Central memory CD8-positive, alpha-beta T cell (primary cell): ENCODE data around the gene TRIM65.
"Not testable (repeated sequence)": the region's sequence is repeated elsewhere in the genome, so short reads cannot be mapped to it uniquely, and the experiment has no call there.

ENCODE experiments used
- ATAC-seq: fragments of 150-1000 bp; cut with Tn5 transposase; replicated peaks from 2 replicates; pipeline ENCODE4 v1.10.0; 2022; ENCODE audit warnings: mild to moderate bottlenecking, moderate FRiP score, moderate number of reproducible peaks; ENCODE audit not compliant: poor library complexity, severe bottlenecking; ENCODE audit errors: extremely low read depth
- DNase-seq, 2 donors: peaks; one replicate each; pipeline ENCODE4 v3.0.0; 2021; ENCODE audit warnings: low spot score in 2 of 2
- H3K27ac Mint-ChIP-seq: one replicate; pipeline ENCODE4 v1.8.0; 2022; ENCODE audit warnings: low read depth, mild to moderate bottlenecking, moderate library complexity, mixed read lengths
- H3K27me3 Mint-ChIP-seq: one replicate; pipeline ENCODE4 v1.8.0; 2022; ENCODE audit warnings: mixed read lengths
- H3K36me3 Mint-ChIP-seq: one replicate; pipeline ENCODE4 v1.8.0; 2022; ENCODE audit warnings: mild to moderate bottlenecking, moderate library complexity, mixed read lengths; ENCODE audit not compliant: insufficient read depth
- H3K4me1 Mint-ChIP-seq: one replicate; pipeline ENCODE4 v1.8.0; 2022; ENCODE audit warnings: mixed read lengths
- H3K4me3 Mint-ChIP-seq: one replicate; pipeline ENCODE4 v1.8.0; 2022; ENCODE audit warnings: mild to moderate bottlenecking, moderate library complexity, mixed read lengths
- H3K9me3 Mint-ChIP-seq: one replicate; pipeline ENCODE4 v1.8.0; 2022; ENCODE audit warnings: mixed read lengths

The TRIM65 gene

DNA sequence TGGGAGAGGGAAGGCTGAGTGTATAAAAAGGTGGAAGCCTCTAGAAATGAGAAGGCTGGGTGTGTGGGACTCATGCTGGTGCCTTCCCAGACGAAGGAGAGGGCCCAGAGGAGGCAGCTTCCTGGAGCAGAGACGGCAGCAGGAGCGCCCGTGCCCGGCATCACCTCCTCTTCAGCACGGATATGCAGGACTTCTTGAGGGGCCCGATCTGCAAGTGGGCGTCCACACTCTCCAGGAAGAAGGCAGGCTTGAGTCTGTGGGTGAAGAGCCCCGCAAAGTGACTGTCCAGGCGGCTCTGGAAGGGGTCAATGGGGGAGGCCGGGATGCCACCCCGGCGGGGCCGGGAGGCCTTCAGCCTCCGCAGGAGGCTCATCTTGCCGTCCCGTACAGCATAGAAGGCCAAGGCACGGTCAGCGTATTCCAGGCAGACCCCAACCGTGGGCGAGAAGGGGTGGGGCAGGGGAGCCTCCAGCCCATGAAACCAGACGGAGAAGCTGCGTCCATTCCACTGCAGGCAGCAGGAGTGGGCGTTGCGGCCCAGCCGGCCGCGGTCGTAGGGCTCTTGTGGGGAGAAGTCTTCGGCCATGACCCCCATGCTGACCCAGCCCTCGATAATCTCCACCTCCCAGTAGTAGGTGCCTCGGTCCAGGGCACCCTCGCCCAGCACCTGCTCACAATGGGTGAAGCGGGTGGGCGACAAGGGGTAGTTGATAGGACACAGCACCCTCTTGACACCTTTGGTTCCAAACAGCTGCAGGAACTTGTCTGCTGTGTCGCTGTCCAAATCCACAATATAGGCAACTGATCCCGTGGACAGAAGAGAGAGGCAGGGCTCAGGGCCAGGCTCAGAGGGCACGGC is 22.2 kb downstream of the TRIM65 start:
- Mint-ChIP-seq H3K4me1 (peaks cover 24% of the 10 kb centered on the region), H3K27me3 (no peaks in the 10 kb centered on the region), H3K9me3 (no peaks in the 10 kb centered on the region), H3K27ac (no peak overlapping the region), H3K4me3 (no peak overlapping the region), H3K36me3 (peaks cover 3% of the 10 kb centered on the region)
- no peak for DNase-seq
- ATAC-seq: no peak

DNA sequence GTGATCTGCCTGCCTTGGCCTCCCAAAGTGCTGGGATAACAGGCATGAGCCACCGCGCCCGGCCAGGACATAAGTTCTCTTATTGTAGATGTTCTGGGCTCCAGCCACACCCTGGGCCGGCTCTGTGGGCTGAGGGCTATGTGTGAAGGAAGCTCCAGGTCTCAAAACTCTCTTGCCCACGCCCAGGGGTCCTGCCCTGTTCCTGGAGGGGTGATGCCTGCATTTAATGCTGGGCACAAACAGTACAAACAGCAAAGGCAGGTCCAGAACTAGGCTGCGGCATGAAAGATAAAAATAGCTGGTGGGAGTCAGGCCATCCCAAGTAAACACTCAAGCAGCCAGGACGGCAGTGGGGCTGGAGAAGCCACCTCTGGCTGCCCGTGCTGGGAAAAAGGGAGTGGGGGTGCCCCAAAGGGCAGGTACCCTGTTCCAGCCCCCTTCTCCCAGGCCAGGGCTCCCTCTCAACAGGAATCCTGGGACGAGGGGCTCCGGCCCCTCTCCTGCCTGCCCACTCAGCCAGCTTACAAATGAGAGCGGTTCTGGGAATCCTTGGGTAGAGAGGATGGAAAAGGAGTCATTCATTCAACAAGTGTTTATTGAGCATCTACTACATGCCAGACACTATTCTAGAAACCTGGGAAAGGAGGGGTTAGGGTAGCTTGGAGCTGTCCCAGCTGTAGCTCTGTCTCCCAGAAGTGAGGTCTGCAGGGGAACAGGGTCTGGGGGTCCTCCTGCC is 23.0 kb downstream of the TRIM65 start:
- H3K27ac Mint-ChIP-seq: no peak overlapping the region
- no peak for ATAC-seq
- H3K27me3 Mint-ChIP-seq: no peaks in the 10 kb centered on the region

DNA sequence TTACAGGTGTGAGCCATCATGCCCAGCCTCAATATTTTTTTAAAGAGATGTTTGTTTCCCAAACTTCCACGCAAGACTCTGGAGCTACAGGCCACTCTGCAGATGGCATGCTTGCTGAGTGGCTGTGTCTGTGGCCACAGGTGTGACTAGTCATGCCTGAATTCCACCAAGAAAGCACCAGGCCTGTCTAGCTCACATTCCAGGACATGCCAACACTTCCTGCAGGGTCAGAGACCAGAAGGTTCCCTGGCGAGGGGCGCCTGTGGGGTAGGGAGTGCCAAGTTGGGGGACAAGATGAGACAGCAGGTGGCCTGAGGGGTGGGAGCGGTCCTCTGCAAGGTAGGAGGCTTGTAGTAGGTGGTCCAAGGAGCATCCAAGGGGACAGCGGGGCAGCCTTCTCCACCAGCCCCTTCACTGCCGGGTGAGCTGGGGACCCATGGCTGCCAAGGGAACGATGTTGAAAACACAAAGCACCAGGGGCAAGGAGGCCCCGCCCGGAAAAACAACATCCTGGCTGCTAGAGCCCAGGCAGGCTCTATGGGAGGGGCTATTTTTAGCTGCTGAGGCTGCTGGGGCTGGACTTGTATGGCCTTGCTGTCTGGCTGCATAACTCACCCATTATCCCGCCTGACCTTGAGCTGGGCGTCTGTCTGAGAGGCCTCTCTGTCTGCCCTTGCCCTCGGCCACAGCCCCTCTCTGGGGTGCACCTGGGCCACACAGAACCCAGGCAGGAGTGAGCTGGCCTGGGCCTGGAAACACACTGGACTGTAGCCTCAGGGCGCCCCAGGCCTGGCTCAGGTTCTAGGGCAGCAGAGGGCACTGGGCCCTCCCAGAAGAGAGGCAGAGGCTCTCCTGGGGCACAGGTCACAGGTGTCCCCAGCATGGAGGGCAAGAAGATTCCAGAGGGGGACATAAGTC is 24.1 kb downstream of the TRIM65 start:
- peak overlapping the region; percentile 64 for H3K27ac Mint-ChIP-seq
- peaks cover 21% of the 10 kb centered on the region for H3K4me1 Mint-ChIP-seq
- no peak overlapping the region for H3K4me3 Mint-ChIP-seq
- H3K27me3 Mint-ChIP-seq: no peaks in the 10 kb centered on the region
- H3K9me3 Mint-ChIP-seq: no peaks in the 10 kb centered on the region
- ATAC-seq (peak; percentile 53), DNase-seq (peak; percentile 35 to 49)
- H3K36me3 Mint-ChIP-seq: peaks cover 2% of the 10 kb centered on the region

More for the DNA sequence above, 23.0 kb downstream of the TRIM65 start:
- H3K4me3 Mint-ChIP-seq: no peak overlapping the region
- no peak for DNase-seq
- peaks cover 24% of the 10 kb centered on the region for H3K4me1 Mint-ChIP-seq
- no peaks in the 10 kb centered on the region for H3K9me3 Mint-ChIP-seq
- H3K36me3 Mint-ChIP-seq: peaks cover 3% of the 10 kb centered on the region

DNA sequence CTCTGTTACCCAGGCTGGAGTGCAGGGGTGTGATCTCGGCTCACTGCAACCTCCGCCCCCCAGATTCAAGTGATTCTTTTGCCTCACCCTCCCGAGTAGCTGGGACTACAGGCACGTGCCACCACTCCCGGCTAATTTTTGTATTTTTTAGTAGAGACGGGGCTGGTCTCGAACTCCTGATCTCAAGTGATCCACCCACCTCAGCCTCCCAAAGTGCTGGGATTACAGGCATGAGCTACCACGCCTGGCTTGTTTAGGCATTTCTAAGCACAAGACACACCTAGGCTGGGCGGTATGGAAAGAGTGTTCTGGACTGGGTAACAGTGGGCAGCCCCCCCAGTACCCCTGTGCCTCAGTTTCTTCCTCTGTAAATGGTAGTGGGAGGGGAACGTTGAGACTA is 26.5 kb downstream of the TRIM65 start:
- H3K4me1 Mint-ChIP-seq: peaks cover 10% of the 10 kb centered on the region
- not testable (repeated sequence) for H3K4me3 Mint-ChIP-seq, DNase-seq, H3K27ac Mint-ChIP-seq, ATAC-seq, H3K27me3 Mint-ChIP-seq, H3K36me3 Mint-ChIP-seq, H3K9me3 Mint-ChIP-seq

DNA sequence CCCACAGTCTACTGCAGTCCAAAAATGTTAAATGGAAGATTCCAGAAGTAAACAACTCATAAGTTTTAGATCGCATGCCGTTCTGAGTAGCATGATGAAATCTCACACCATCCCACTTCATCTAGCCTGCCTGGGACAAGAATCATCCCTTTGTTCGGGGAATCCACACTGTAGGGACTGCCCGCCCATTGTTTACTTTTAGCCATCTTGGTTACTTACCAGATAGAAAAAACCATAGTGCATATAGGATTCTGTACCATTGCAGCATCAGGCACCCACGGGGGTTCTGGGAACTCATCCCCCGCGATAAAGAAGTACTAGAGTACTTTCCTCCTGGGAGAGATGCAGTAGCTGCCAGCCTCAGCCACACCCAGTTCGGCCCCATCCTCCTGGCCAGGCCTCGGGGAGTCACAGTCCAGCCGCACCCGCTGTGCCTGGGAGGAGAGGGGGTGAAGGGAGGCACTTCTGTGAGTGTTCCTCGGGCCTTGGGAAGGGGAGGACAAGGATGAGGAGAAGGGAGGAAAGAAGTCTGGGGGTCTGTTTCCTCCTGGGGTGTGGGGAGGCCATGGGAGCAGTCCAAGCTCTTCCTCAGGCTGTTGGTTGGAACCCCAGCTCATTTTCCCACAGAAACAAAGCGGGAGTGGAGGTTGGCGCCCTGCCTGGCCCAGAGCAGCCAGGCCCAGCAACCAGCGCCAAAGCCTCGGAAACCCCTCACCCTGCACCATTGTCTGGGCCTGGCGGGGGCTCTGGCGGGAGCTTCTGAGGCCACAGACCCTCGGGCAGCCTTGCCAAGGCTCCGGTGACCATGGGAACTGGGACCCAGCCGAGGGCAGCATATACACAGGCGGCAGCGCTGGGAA is 27.2 kb downstream of the TRIM65 start:
- Mint-ChIP-seq H3K27me3 (no peaks in the 10 kb centered on the region), H3K9me3 (no peaks in the 10 kb centered on the region), H3K4me3 (no peak overlapping the region), H3K27ac (no peak overlapping the region), H3K4me1 (peaks cover 17% of the 10 kb centered on the region), H3K36me3 (peaks cover 2% of the 10 kb centered on the region)
- DNase-seq (no peak), ATAC-seq (no peak)

DNA sequence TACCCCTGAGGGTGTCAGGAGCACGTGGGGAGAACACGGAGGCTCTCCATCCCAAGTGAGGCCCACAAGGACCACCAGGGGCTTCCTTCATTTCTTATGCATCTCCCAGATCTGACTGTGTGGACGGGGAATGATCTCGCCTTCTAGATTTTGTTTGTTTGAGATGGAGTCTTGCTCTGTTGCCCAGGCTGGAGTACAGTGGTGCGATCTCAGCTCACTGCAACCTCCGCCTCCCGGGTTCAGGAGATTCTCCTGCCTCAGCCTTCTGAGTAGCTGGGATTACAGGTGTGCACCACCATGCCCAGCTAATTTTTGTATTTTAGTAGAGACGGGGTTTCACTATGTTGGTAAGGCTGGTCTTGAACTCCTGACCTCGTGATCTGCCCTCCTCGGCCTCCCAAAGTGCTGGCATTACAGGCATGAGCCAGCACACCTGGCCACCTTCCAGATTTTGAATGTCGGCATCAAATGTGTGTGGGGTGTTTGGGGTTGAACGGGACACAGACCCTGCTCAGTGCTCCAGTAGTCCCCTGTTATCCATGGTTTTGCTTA is 27.9 kb downstream of the TRIM65 start:
- H3K9me3 Mint-ChIP-seq, H3K27me3 Mint-ChIP-seq, H3K36me3 Mint-ChIP-seq, H3K4me3 Mint-ChIP-seq, ATAC-seq, DNase-seq, H3K27ac Mint-ChIP-seq: not testable (repeated sequence)
- peaks cover 23% of the 10 kb centered on the region for H3K4me1 Mint-ChIP-seq

DNA sequence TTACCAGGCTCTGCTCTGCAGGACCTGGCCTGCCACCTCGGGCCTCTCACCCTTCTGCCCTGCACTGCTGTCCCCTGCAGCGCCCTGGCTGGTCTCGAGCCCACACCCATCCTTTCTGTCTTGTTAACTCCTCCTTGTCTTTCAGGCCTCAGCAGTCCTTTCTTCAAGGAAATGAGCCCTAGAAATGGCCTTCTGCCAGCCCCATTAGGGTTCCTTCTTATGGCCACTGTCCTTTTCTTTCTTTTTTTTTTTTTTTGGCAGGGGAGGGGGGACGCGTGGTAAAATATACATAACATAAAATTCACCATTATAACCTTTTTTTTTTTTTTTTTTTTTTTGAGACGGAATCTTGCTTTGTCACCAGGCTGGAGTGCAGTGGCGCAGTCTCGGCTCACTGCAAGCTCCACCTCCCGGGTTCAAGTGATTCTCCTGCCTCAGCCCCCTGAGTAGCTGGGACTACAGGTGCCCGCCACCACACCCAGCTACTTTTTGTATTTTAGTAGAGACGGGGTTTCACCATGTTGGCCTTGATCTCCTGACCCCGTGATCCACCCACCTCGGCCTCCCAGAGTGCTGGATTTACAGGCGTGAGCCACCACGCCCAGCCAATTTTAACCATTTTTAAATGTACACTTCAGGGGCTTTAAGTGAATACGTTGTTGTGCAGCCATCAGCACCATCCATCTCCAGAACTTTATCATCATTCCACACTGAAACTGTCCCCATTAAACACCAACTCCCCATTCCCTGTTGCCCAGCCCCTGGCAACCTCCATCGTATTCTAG is 31.2 kb downstream of the TRIM65 start:
- not testable (repeated sequence) for DNase-seq, H3K9me3 Mint-ChIP-seq, H3K27me3 Mint-ChIP-seq, ATAC-seq, H3K36me3 Mint-ChIP-seq
- Mint-ChIP-seq H3K4me3 (peak overlapping the region; percentile 66), H3K27ac (peak overlapping the region; percentile 83), H3K4me1 (peaks cover 23% of the 10 kb centered on the region)

DNA sequence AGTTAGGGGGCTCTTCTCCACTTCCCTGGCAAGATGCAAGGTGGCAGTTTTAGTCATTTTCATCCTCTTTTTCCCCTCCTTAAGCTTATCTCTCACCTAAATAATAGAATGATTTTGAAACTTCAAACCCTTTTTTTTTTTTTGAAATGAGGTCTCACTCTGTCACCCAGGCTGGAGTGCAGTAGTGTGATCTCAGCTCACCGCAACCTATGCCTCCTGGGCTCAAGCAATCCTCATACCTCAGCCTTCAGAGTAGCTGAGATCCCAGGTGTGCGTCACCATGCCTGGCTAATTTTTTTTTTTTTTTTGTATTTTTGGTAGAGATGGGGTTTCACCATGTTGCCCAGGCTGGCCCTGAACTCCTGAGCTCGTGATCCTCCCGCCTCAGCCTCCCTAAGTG is 31.9 kb downstream of the TRIM65 start:
- peak overlapping the region; percentile 66 for H3K4me3 Mint-ChIP-seq
- H3K27ac Mint-ChIP-seq: peak overlapping the region; percentile 83
- not testable (repeated sequence) for H3K9me3 Mint-ChIP-seq, H3K36me3 Mint-ChIP-seq, H3K27me3 Mint-ChIP-seq
- DNase-seq (peak in 1 of 2 donors; percentile 31), ATAC-seq (peak; percentile 85)
- H3K4me1 Mint-ChIP-seq: peaks cover 23% of the 10 kb centered on the region

DNA sequence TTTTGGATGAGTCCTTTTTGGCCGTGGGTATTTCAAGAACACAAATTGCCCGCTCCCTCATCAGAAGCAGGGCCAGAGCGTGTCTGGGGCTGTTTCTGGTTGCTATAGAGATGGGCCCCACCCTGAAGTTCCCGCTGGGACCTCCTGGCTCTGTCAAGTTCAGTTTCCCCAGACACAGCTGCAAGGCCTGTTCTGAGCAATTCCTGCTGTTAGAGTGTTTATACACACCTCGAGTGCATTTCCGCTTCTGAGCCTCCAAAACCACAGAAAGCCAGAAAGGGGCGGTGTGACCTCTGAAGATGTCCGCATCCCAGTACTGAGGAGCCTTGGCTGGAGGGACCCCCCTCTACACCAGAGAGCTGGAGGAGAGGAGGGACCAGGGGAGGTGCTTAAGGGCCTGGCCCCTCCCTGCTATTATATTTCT is 32.3 kb downstream of the TRIM65 start:
- Mint-ChIP-seq H3K4me1 (peaks cover 23% of the 10 kb centered on the region), H3K9me3 (no peaks in the 10 kb centered on the region), H3K27ac (peak overlapping the region; percentile 83), H3K36me3 (peaks cover 2% of the 10 kb centered on the region), H3K27me3 (no peaks in the 10 kb centered on the region), H3K4me3 (peak overlapping the region; percentile 66)
- DNase-seq (peak in 1 of 2 donors; percentile 54), ATAC-seq (peak; percentile 74)

DNA sequence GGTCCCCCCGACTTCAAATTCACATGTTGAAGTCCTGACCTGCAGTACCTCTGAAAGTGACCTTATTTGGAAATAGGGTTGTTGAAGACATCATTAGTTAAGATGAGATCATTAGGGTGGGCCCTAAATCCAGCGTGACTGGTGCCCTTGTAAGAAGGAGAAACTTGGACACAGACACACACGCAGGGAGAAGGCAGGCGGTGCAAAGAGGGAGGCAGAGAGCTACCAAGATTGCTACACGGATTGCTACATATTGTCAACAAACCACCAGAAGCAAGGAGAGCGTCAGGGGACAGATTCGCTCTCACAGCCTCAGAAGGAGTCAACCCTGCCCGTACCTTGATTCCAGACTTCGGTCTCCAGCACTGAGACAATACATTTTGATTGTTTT is 34.8 kb downstream of the TRIM65 start:
- Mint-ChIP-seq H3K27me3 (no peaks in the 10 kb centered on the region), H3K36me3 (peaks cover 2% of the 10 kb centered on the region), H3K4me1 (peaks cover 23% of the 10 kb centered on the region), H3K4me3 (no peak overlapping the region), H3K9me3 (no peaks in the 10 kb centered on the region), H3K27ac (peak overlapping the region; percentile 22)
- ATAC-seq (no peak), DNase-seq (no peak)

DNA sequence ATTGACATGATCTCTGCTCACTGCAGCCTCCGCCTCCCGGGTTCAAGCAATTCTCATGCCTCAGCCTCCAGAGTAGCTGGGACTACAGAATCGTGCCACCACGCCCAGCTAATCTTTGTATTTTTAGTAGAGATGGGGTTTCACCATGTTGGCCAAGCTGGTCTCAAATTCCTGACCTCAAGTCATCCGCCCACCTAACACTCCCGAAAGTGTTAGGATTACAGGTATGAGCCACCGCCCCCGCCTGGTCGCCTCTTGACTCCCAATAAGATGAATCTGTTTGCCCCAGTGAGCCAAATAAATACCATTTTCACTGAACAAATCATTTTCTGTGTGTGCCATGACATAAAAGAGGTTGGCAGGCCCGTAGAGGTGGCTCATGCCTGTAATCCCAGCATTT is 37.4 kb downstream of the TRIM65 start:
- not testable (repeated sequence) for DNase-seq, H3K36me3 Mint-ChIP-seq, H3K27ac Mint-ChIP-seq, H3K27me3 Mint-ChIP-seq, H3K4me3 Mint-ChIP-seq, H3K9me3 Mint-ChIP-seq, ATAC-seq
- peaks cover 11% of the 10 kb centered on the region for H3K4me1 Mint-ChIP-seq
